Breast epithelium (tissue), 3 donors: ENCODE measurements around the gene CSH1.

Experiments used
- POLR2A ChIP-seq: fragments of 450-650 bp; IDR thresholded peaks from one replicate; pipeline ENCODE4 v1.6.1; 2016; ENCODE audit warnings: antibody characterized with exemption, mild to moderate bottlenecking, moderate library complexity
- TF ChIP-seq, protein P1 (sequence below), 3 donors: fragments of 450-650 bp; IDR thresholded peaks; one replicate each; pipeline ENCODE4 v1.5.1; 2016 to 2017; ENCODE audit warnings: antibody characterized with exemption in 3 of 3, mild to moderate bottlenecking in 3 of 3, moderate library complexity in 3 of 3

- TF ChIP-seq, protein P1, sequence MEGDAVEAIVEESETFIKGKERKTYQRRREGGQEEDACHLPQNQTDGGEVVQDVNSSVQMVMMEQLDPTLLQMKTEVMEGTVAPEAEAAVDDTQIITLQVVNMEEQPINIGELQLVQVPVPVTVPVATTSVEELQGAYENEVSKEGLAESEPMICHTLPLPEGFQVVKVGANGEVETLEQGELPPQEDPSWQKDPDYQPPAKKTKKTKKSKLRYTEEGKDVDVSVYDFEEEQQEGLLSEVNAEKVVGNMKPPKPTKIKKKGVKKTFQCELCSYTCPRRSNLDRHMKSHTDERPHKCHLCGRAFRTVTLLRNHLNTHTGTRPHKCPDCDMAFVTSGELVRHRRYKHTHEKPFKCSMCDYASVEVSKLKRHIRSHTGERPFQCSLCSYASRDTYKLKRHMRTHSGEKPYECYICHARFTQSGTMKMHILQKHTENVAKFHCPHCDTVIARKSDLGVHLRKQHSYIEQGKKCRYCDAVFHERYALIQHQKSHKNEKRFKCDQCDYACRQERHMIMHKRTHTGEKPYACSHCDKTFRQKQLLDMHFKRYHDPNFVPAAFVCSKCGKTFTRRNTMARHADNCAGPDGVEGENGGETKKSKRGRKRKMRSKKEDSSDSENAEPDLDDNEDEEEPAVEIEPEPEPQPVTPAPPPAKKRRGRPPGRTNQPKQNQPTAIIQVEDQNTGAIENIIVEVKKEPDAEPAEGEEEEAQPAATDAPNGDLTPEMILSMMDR (IDR thresholded peaks at IDR 0.05), result no peak
- TF ChIP-seq POLR2A, result no peak
These were observed 33.7 kb upstream of the CSH1 start for GRCh38 chr17:63929860-63930766.
